ENCODE data around the gene ZNF407.

ZNF407 gene

DNA sequence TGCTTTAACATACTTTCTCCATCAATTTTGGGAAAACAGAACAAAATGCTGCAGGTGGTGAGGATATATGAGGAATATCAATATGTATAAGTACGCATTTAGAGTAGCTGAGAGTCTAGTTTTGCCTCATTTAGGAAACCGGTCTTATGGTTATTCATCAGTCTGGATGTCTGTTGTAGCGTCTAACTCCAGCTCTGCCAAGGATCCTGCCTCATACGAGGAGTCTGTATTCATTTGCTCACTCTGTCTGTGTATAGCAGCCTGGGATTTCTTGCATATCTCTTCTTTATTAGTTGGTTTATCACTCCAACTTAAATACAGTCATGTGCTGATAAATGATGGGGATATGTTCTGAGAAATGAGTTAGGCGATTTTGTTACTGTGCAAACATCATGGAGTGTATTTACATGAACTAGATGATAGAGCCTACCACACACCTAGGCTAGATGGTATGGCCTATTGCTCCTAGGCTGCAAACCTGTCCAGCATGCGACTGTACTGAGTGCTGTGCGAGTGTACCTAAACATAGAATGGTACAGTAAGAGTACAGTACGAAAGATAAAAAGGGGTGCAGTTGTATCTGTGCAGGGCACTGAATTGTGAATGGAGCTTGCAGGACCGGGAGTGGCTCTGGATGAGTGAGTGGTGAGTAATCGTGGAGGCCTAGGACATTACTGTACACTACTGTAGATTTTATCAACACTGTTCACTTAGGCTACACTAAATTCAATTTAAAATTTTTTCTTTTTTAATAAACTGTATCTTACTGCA lies 148.1 kb downstream of the ZNF407 start:
- peak; percentile 59 for DNase-seq (ENCODE audit: low spot score)
- no peak overlapping the region for H3K27ac ChIP-seq
- TF ChIP-seq, protein P1, sequence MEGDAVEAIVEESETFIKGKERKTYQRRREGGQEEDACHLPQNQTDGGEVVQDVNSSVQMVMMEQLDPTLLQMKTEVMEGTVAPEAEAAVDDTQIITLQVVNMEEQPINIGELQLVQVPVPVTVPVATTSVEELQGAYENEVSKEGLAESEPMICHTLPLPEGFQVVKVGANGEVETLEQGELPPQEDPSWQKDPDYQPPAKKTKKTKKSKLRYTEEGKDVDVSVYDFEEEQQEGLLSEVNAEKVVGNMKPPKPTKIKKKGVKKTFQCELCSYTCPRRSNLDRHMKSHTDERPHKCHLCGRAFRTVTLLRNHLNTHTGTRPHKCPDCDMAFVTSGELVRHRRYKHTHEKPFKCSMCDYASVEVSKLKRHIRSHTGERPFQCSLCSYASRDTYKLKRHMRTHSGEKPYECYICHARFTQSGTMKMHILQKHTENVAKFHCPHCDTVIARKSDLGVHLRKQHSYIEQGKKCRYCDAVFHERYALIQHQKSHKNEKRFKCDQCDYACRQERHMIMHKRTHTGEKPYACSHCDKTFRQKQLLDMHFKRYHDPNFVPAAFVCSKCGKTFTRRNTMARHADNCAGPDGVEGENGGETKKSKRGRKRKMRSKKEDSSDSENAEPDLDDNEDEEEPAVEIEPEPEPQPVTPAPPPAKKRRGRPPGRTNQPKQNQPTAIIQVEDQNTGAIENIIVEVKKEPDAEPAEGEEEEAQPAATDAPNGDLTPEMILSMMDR (conservative IDR thresholded peaks at IDR 0.05; ENCODE audit: low read depth) = no peak
- POLR2A ChIA-PET (ENCODE audit: low non-redundant PET) = no interaction called here
- CTCF ChIA-PET = no interaction called here

DNA sequence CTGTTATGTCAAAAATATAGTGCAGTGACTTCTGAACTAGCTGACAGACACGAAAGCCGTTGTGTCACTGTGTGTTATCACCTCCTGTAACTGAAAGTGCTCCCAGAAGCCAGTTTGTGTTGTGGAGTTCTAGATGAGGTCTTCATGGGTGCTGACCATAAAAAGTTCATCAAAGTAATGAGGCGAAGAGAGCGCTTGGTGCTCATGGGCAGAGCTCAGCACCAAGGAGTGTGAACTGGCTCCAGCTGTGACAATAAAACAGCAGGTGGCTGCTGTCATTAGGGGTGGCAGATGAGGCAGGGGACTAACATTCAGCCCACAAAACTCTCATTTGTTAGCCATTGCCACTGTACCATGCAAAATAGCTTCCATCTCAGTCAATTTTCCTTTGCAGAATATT lies 151.1 kb downstream of the ZNF407 start:
- DNase-seq (ENCODE audit: low spot score) = no peak
- ChIA-PET POLR2A (ENCODE audit: low non-redundant PET) (no interaction called here), CTCF (no interaction called here)
- H3K27ac ChIP-seq = no peak overlapping the region
- TF ChIP-seq, protein P1 (conservative IDR thresholded peaks at IDR 0.05; ENCODE audit: low read depth) = no peak

DNA sequence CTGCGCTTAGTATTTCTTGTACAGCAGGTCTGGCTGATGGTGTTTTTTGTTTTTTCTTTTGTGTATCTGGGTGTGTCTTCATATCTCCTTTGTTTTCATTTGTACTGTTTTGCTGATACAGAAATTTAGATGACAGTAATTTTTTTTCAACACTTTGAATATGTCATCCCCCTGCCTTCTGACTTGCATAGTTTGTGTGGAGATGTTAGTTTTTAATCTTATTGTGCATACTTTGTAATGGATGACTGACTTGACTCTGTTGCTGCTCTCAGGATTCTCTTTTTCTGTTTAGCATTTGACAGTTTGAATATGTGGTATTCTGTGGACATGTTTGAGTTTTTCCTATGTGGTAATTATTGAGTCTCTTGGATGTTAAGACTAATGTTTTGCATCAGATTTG lies 161.3 kb downstream of the ZNF407 start:
- TF ChIP-seq, protein P1 (conservative IDR thresholded peaks at IDR 0.05; ENCODE audit: low read depth) = no peak
- no peak overlapping the region for H3K27ac ChIP-seq
- POLR2A ChIA-PET (ENCODE audit: low non-redundant PET) = no interaction called here
- no peak for DNase-seq (ENCODE audit: low spot score)
- CTCF ChIA-PET = no interaction called here

DNA sequence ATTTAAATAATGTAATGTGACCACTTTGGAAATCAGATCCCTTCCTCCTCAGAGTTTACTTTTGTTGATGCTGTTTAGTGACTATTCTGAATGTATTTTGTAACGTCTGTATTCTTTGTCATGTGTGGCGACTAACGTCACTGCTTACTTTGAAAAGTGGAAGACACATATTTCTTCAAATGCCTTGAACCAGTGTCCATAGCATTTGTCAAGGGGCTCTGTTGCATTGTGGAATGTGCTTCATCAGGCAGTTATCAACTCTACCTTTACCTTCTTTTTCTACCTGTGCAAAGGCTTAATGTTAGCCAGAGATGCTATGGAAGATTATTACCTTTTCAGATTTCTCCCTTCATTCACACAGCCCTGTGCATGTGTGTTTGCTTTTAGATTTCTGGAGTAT lies 162.4 kb downstream of the ZNF407 start:
- DNase-seq (ENCODE audit: low spot score) = no peak
- POLR2A ChIA-PET (ENCODE audit: low non-redundant PET) = no interaction called here
- CTCF ChIA-PET = no interaction called here
- TF ChIP-seq, protein P1 (conservative IDR thresholded peaks at IDR 0.05; ENCODE audit: low read depth) = no peak
- no peak overlapping the region for H3K27ac ChIP-seq

DNA sequence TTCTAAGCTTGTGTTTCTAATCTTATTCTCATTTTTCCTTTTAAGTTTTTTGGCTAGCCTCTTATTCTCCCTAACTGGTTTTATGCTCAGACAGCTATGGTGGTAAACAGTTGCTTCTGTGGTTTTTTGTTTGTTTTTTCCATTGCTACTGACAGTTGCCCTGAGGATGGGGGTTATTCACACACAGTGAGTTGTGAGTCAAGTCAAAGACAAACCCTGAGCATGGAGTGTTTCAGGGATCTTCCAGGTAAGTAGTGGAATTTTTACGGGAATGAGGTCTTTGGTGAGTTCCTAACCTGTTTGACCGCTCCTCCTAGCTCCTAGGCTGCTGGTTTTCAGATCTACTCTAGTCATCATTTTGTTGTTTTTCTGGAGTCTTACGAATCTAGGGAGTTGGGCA lies 162.8 kb downstream of the ZNF407 start:
- no peak for DNase-seq (ENCODE audit: low spot score)
- CTCF ChIA-PET = no interaction called here
- POLR2A ChIA-PET (ENCODE audit: low non-redundant PET) = no interaction called here
- no peak overlapping the region for H3K27ac ChIP-seq
- TF ChIP-seq, protein P1 (conservative IDR thresholded peaks at IDR 0.05; ENCODE audit: low read depth) = no peak

DNA sequence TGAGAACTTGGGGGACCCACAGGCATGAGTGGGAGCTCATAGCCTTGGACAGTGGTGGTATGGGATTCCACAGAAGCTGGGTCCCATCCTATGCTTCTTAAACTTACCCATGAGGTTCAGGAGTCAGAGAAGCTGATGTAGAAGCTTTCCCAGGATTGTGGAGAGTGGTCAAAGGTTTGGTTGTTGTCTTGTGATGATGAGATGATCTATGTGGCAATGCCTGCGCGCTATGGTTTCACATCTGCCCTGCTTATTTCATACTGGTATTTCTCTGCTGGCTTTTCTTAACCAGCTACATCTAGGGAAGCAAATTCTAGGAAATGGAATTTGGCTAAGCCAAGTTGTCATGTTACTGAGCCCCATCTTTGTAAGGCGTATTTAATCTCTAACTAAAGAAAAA lies 168.6 kb downstream of the ZNF407 start:
- no peak overlapping the region for H3K27ac ChIP-seq
- TF ChIP-seq, protein P1 (conservative IDR thresholded peaks at IDR 0.05; ENCODE audit: low read depth) = no peak
- no peak for DNase-seq (ENCODE audit: low spot score)
- CTCF ChIA-PET = no interaction called here
- POLR2A ChIA-PET (ENCODE audit: low non-redundant PET) = no interaction called here
